Caco-2 (cell line): ENCODE results near the gene ST3GAL5. TPM values are rescaled to one million over a fixed set of nuclear protein-coding genes. Genes with fewer than 3 reads are reported as not detected.

Source experiments
- BruUV-seq: library from RNA; stranded (reverse); fragments of 400-500 nt; replicated peaks from 2 replicates; lab custom pipeline; 2021; lab: Mats Ljungman, UMichigan
- CTCF ChIA-PET: fragments of 300-600 bp; sonication (Branson Sonifier 250); formaldehyde crosslinking; loops from one replicate; lab custom pipeline; 2022; ENCODE audit warnings: antibody characterized with exemption; lab: Charles Lee
- POLR2A ChIA-PET: fragments of 300-600 bp; sonication (Branson Sonifier 250); formaldehyde crosslinking; loops from one replicate; lab custom pipeline; 2022; ENCODE audit warnings: antibody characterized with exemption; lab: Charles Lee
- DNase-seq, 2 experiments: peaks; one replicate each; pipeline versions ENCODE4 v3.0.0 to v3.0.0-alpha.2; 2020 to 2022
- H3K27me3 ChIP-seq: replicated peaks from 2 replicates; pipeline ENCODE4 v1.6.0; 2011; ENCODE audit warnings: low read length; ENCODE audit not compliant: control insufficient read depth, insufficient read depth
- H3K36me3 ChIP-seq: 2 replicates; pipeline ENCODE4 v1.5.1; 2011; ENCODE audit warnings: low read length; ENCODE audit not compliant: control insufficient read depth, insufficient read depth
- H3K4me1 ChIP-seq: fragments of 250-450 bp; sonication (Bioruptor Pico); 2 replicates; pipeline ENCODE4 v1.5.1; 2020; ENCODE audit warnings: mild to moderate bottlenecking
- H3K4me3 ChIP-seq: 2 replicates; pipeline ENCODE4 v1.5.1; 2011; ENCODE audit warnings: low read depth, mild to moderate bottlenecking, control low read depth, low read length
- H3K9me3 ChIP-seq: fragments of 250-450 bp; sonication (Bioruptor Pico); 2 replicates; pipeline ENCODE4 v1.5.1; 2020; ENCODE audit warnings: mild to moderate bottlenecking, moderate library complexity
- H3K27ac Mint-ChIP-seq: one replicate; pipeline ENCODE4 v1.8.0; 2022; ENCODE audit warnings: mixed read lengths; ENCODE audit not compliant: unreplicated experiment
- H3K27me3 Mint-ChIP-seq: one replicate; pipeline ENCODE4 v1.8.0; 2022; ENCODE audit warnings: mixed read lengths; ENCODE audit not compliant: insufficient read depth, unreplicated experiment
- H3K36me3 Mint-ChIP-seq: one replicate; pipeline ENCODE4 v1.8.0; 2022; ENCODE audit warnings: mild to moderate bottlenecking, mixed read lengths; ENCODE audit not compliant: insufficient read depth, unreplicated experiment
- H3K4me1 Mint-ChIP-seq: one replicate; pipeline ENCODE4 v1.8.0; 2022; ENCODE audit warnings: low read depth, mixed read lengths; ENCODE audit not compliant: unreplicated experiment
- H3K4me3 Mint-ChIP-seq: one replicate; pipeline ENCODE4 v1.8.0; 2022; ENCODE audit warnings: mild to moderate bottlenecking, moderate library complexity, mixed read lengths; ENCODE audit not compliant: unreplicated experiment
- H3K9me3 Mint-ChIP-seq: one replicate; pipeline ENCODE4 v1.8.0; 2022; ENCODE audit warnings: mixed read lengths; ENCODE audit not compliant: unreplicated experiment
- intact Hi-C: fragments of 100-400 bp; cut with micrococcal nuclease; formaldehyde crosslinking; loops from one replicate; pipeline ENCODE4 v1.10.0; 2022; ENCODE audit not compliant: unreplicated experiment
- total RNA-seq: library from RNA; stranded (reverse); gene quantifications from 2 replicates; pipeline ENCODE4 v1.2.3, GENCODE V29; 2022
- TF ChIP-seq, protein P1 (sequence below), 2 experiments: fragments of 200-600 bp in 1 of 2; IDR thresholded peaks; 1 replicate in 1 of 2; 2 replicates in 1 of 2; pipeline versions ENCODE4 v1.5.1 to v1.8.0; 2011 to 2022; ENCODE audit warnings: antibody characterized with exemption in 1 of 2, control low read depth in 1 of 2, inconsistent platforms in 1 of 2, low read depth in 1 of 2, low read length in 1 of 2, mild to moderate bottlenecking in 1 of 2, moderate library complexity in 1 of 2; ENCODE audit not compliant: insufficient read depth in 1 of 2, severe bottlenecking in 1 of 2, unreplicated experiment in 1 of 2

Gene ST3GAL5
- total RNA-seq, 1 experiment from 2014 or later: 3.4 TPM

DNA sequence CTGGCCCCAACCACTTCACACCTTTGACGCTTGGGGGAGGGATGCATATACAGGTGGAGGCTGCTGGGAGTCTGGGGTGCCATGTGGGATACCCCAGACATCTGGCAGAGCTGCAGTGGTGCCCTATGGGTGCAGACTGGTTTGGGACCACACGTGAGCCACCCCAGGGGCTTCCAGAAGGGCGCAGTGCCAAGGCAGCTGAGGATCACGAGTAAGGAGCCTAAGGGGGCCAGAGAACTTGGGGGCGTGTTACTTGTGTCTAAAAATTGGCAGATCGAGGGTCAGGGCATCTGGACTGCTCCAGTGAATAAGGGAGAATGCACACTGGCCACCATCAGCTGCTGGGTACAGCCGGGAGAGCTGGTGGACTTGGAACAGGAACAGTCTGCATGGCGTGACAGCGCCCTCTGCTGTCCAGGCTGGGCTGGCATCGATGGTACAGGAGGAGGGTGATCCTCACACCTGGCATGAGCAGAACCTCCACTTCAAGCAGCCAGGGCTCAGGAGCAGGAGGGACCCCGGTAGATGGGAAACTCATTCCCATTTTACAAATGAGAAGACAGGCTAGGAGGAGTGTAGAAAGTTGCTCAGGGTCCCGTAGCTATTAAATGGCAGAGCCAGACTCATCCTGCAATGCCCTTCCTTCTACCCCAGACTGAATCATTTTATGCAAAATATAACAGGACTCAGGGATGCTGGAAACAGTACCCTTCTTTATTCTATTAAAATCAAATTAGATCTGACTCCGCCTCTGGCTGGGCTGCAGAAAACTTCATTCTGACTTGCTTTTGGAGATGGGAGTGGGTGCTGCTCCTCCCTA is 74.6 kb downstream of the ST3GAL5 start:
- peaks cover 2% of the 10 kb centered on the region for H3K27me3 Mint-ChIP-seq
- H3K9me3 ChIP-seq: no peaks in the 10 kb centered on the region
- H3K4me3 Mint-ChIP-seq: no peak overlapping the region
- H3K27me3 ChIP-seq: no peaks in the 10 kb centered on the region; the same call in 1 of the 2 replicates
- no peaks in the 10 kb centered on the region for H3K9me3 Mint-ChIP-seq
- no peaks in the 10 kb centered on the region for H3K4me1 ChIP-seq
- POLR2A ChIA-PET: no interaction called here
- no TSS peak for BruUV-seq
- CTCF ChIA-PET: interaction anchor here (0.9 to 3.6 kb wide), 9 partner anchors 13 to 177 kb away, joined by 4 to 46 read pairs (median 6); no protein-coding TSS in a partner anchor
- no peak overlapping the region for H3K27ac Mint-ChIP-seq
- no peaks in the 10 kb centered on the region for H3K36me3 Mint-ChIP-seq
- intact Hi-C loops: loop anchor here (1.0 kb wide), 2 partner anchors 64 to 85 kb away; no protein-coding TSS in a partner anchor
- TF ChIP-seq, protein P1, sequence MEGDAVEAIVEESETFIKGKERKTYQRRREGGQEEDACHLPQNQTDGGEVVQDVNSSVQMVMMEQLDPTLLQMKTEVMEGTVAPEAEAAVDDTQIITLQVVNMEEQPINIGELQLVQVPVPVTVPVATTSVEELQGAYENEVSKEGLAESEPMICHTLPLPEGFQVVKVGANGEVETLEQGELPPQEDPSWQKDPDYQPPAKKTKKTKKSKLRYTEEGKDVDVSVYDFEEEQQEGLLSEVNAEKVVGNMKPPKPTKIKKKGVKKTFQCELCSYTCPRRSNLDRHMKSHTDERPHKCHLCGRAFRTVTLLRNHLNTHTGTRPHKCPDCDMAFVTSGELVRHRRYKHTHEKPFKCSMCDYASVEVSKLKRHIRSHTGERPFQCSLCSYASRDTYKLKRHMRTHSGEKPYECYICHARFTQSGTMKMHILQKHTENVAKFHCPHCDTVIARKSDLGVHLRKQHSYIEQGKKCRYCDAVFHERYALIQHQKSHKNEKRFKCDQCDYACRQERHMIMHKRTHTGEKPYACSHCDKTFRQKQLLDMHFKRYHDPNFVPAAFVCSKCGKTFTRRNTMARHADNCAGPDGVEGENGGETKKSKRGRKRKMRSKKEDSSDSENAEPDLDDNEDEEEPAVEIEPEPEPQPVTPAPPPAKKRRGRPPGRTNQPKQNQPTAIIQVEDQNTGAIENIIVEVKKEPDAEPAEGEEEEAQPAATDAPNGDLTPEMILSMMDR (IDR thresholded peaks at IDR 0.05; ENCODE audit: insufficient read depth in 1 of 2, low read depth in 1 of 2, low read length in 1 of 2, severe bottlenecking in 1 of 2, unreplicated experiment in 1 of 2): peak; percentile 97 to 98
- peaks cover 9% of the 10 kb centered on the region for H3K4me1 Mint-ChIP-seq
- no peaks in the 10 kb centered on the region for H3K36me3 ChIP-seq
- DNase-seq: peak; percentile 84 to 91
- no peak overlapping the region for H3K4me3 ChIP-seq

DNA sequence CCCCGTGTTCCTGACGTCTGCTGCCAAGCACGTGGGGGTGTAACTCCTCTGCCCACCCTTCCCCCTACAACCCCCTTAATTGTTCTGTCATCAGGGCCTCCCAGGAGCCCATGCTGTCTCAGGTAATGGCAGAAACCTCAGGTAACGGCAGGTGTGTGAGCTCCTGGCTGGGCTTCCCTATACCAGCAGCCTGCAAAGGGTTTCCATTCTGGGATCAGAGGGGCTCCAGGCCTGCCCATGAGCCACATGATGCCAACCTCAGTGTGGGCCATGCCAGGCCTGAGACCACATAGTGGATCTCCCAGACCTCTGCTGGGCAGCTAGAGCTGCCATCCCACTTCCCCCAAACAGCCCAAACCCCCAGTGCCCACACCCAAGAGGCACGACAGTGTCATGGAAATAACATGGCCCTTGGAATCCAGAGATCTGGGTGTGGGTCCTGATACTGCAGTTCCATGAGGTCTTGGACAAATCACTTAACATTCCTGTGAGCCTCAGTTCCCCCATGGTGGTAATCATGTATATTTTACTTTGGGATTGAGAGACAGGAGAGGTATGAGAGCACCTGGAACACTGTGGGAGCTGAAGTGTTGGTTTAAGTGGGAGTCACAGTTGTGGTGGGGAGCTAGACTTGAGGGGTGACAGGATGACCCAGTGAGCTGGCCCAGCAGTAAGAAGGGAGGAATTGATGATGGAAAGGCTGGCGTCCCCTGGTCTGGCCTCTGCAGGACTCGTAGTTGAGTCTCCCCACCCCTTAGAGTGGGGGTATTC is 75.4 kb downstream of the ST3GAL5 start:
- no TSS peak for BruUV-seq

More for the DNA sequence above, 75.4 kb downstream of the ST3GAL5 start:
- H3K9me3 Mint-ChIP-seq: no peaks in the 10 kb centered on the region
- intact Hi-C loops: no loop called here
- ChIA-PET POLR2A (no interaction called here), CTCF (interaction anchor here (0.9 to 3.6 kb wide), 9 partner anchors 14 to 176 kb away, joined by 4 to 46 read pairs (median 6); no protein-coding TSS in a partner anchor)
- H3K4me3 Mint-ChIP-seq: no peak overlapping the region
- peaks cover 7% of the 10 kb centered on the region for H3K4me1 Mint-ChIP-seq
- H3K27ac Mint-ChIP-seq: no peak overlapping the region
- peaks cover 2% of the 10 kb centered on the region for H3K27me3 Mint-ChIP-seq
- no peak overlapping the region for H3K4me3 ChIP-seq
- no peaks in the 10 kb centered on the region for H3K36me3 Mint-ChIP-seq
- H3K36me3 ChIP-seq: no peaks in the 10 kb centered on the region
- H3K4me1 ChIP-seq: no peaks in the 10 kb centered on the region
- H3K9me3 ChIP-seq: no peaks in the 10 kb centered on the region
- no peaks in the 10 kb centered on the region; the same call in 1 of the 2 replicates for H3K27me3 ChIP-seq
- DNase-seq: no peak
- TF ChIP-seq, protein P1 (IDR thresholded peaks at IDR 0.05; ENCODE audit: insufficient read depth in 1 of 2, low read depth in 1 of 2, low read length in 1 of 2, severe bottlenecking in 1 of 2, unreplicated experiment in 1 of 2): no peak
